ENCODE results near the gene CIDEB. TPM values are rescaled to one million over a fixed set of nuclear protein-coding genes. Genes with fewer than 3 reads are reported as not detected.

CIDEB gene
- polyA plus RNA-seq, 1 donor from 2014 or later = not detected

DNA sequence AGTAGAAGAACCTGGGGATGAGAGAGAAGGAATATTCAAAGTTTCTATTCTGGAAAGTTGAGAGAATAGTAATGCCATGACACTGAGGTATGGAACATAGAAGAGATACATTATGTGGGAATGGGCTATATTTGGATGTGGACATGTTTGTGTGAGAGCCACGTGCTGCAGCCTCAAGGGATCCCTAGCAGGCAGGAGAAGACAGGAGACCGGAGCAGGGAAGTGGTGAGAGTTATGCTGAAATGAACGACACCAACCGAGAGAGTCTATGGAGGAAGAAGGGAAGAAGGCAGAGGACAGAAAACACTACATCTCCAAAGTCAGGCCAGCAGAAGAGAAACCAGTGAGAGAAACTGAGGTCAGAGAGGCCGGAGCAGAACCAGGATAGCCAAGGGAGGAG lies 42.0 kb upstream of the CIDEB start:
- Histone ChIP-seq H3K4me3 (ENCODE audit: low read length) (no peak overlapping the region), H3K4me2 (ENCODE audit: low read length) (no peak overlapping the region), H3K9ac (ENCODE audit: low read length) (no peak overlapping the region), H2AFZ (ENCODE audit: low read depth, low read length) (no peak overlapping the region), H3K9me3 (ENCODE audit: low read length) (no peaks in the 10 kb centered on the region), H3K79me2 (replicated peaks; ENCODE audit: insufficient read depth, low read length) (no peaks in the 10 kb centered on the region), H3K27ac (ENCODE audit: low read length) (no peak overlapping the region), H3K9me2 (ENCODE audit: insufficient read depth, low read length) (no peaks in the 10 kb centered on the region), H3K36me3 (ENCODE audit: insufficient read depth, low read length) (no peaks in the 10 kb centered on the region), H3F3A (ENCODE audit: insufficient read depth, low read length, poor library complexity, severe bottlenecking) (no peaks in the 10 kb centered on the region), H4K20me1 (ENCODE audit: insufficient read depth) (no peaks in the 10 kb centered on the region), H3K27me3 (ENCODE audit: insufficient read depth, low read depth, low read length) (peaks cover 6% of the 10 kb centered on the region)
- TF ChIP-seq, protein P1, sequence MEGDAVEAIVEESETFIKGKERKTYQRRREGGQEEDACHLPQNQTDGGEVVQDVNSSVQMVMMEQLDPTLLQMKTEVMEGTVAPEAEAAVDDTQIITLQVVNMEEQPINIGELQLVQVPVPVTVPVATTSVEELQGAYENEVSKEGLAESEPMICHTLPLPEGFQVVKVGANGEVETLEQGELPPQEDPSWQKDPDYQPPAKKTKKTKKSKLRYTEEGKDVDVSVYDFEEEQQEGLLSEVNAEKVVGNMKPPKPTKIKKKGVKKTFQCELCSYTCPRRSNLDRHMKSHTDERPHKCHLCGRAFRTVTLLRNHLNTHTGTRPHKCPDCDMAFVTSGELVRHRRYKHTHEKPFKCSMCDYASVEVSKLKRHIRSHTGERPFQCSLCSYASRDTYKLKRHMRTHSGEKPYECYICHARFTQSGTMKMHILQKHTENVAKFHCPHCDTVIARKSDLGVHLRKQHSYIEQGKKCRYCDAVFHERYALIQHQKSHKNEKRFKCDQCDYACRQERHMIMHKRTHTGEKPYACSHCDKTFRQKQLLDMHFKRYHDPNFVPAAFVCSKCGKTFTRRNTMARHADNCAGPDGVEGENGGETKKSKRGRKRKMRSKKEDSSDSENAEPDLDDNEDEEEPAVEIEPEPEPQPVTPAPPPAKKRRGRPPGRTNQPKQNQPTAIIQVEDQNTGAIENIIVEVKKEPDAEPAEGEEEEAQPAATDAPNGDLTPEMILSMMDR (IDR thresholded peaks at IDR 0.05; ENCODE audit: poor library complexity, severe bottlenecking) = no peak
- TF ChIP-seq EP300 (conservative IDR thresholded peaks at IDR 0.05; ENCODE audit: poor library complexity, severe bottlenecking) = no peak
- TF ChIP-seq RAD21 (conservative IDR thresholded peaks at IDR 0.05) = no peak
- TF ChIP-seq SMC3 (conservative IDR thresholded peaks at IDR 0.05; ENCODE audit: poor library complexity) = no peak
- no peak for TF ChIP-seq TAF1 (IDR thresholded peaks at IDR 0.05; ENCODE audit: low read depth)
- TF ChIP-seq EZH2 (IDR thresholded peaks at IDR 0.05; ENCODE audit: borderline replicate concordance, insufficient read depth, low read length, poor library complexity, severe bottlenecking) = no peak
- no peak for TF ChIP-seq POLR2AphosphoS5 (IDR thresholded peaks at IDR 0.05)
- TF ChIP-seq MXI1 (conservative IDR thresholded peaks at IDR 0.05; ENCODE audit: poor library complexity, severe bottlenecking) = no peak
- TF ChIP-seq, protein P2, sequence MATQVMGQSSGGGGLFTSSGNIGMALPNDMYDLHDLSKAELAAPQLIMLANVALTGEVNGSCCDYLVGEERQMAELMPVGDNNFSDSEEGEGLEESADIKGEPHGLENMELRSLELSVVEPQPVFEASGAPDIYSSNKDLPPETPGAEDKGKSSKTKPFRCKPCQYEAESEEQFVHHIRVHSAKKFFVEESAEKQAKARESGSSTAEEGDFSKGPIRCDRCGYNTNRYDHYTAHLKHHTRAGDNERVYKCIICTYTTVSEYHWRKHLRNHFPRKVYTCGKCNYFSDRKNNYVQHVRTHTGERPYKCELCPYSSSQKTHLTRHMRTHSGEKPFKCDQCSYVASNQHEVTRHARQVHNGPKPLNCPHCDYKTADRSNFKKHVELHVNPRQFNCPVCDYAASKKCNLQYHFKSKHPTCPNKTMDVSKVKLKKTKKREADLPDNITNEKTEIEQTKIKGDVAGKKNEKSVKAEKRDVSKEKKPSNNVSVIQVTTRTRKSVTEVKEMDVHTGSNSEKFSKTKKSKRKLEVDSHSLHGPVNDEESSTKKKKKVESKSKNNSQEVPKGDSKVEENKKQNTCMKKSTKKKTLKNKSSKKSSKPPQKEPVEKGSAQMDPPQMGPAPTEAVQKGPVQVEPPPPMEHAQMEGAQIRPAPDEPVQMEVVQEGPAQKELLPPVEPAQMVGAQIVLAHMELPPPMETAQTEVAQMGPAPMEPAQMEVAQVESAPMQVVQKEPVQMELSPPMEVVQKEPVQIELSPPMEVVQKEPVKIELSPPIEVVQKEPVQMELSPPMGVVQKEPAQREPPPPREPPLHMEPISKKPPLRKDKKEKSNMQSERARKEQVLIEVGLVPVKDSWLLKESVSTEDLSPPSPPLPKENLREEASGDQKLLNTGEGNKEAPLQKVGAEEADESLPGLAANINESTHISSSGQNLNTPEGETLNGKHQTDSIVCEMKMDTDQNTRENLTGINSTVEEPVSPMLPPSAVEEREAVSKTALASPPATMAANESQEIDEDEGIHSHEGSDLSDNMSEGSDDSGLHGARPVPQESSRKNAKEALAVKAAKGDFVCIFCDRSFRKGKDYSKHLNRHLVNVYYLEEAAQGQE (IDR thresholded peaks at IDR 0.05; ENCODE audit: borderline replicate concordance) = no peak

DNA sequence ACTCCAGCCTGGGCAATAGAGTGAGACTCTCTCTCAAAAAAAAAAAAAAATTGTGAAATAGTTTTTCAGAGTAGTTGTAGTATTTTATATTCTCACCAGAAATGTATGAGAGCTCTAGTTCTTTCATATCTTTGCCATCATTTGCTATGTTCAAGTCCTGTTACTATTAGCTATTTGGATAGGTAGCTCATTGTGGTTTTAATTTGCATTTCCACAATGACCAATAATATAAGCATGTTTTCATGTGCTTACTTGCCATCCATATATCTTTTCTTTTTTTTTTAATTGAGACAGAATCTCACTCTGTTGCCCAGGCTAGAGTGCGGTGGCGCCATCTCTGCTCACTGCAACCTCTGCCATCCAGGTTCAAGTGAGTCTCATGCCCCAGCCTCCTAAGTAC lies 40.4 kb upstream of the CIDEB start:
- Histone ChIP-seq H3K9me2 (ENCODE audit: insufficient read depth, low read length) (no peaks in the 10 kb centered on the region), H3K27me3 (ENCODE audit: insufficient read depth, low read depth, low read length) (peaks cover 6% of the 10 kb centered on the region), H3K27ac (ENCODE audit: low read length) (no peak overlapping the region), H3K4me2 (ENCODE audit: low read length) (no peak overlapping the region), H3F3A (ENCODE audit: insufficient read depth, low read length, poor library complexity, severe bottlenecking) (no peaks in the 10 kb centered on the region), H3K9ac (ENCODE audit: low read length) (no peak overlapping the region), H3K4me3 (ENCODE audit: low read length) (no peak overlapping the region), H3K79me2 (replicated peaks; ENCODE audit: insufficient read depth, low read length) (no peaks in the 10 kb centered on the region), H2AFZ (ENCODE audit: low read depth, low read length) (no peak overlapping the region), H3K36me3 (ENCODE audit: insufficient read depth, low read length) (no peaks in the 10 kb centered on the region), H4K20me1 (ENCODE audit: insufficient read depth) (no peaks in the 10 kb centered on the region), H3K9me3 (ENCODE audit: low read length) (no peaks in the 10 kb centered on the region)
- TF ChIP-seq, protein P2 (IDR thresholded peaks at IDR 0.05; ENCODE audit: borderline replicate concordance) = no peak
- no peak for TF ChIP-seq TAF1 (IDR thresholded peaks at IDR 0.05; ENCODE audit: low read depth)
- no peak for TF ChIP-seq MXI1 (conservative IDR thresholded peaks at IDR 0.05; ENCODE audit: poor library complexity, severe bottlenecking)

Data from neural cell (in vitro differentiated cells).